ENCODE data around the gene COL18A1. TPM values are rescaled to one million over a fixed set of nuclear protein-coding genes. Genes with fewer than 3 reads are reported as not detected.

COL18A1 gene
- total and polyA plus RNA-seq, 9 of the 15 experiments (the other 6 are each of a cell fraction or from before 2014, with no cell fraction given) = 0.14 to 16.4 (median 2.0) TPM

DNA sequence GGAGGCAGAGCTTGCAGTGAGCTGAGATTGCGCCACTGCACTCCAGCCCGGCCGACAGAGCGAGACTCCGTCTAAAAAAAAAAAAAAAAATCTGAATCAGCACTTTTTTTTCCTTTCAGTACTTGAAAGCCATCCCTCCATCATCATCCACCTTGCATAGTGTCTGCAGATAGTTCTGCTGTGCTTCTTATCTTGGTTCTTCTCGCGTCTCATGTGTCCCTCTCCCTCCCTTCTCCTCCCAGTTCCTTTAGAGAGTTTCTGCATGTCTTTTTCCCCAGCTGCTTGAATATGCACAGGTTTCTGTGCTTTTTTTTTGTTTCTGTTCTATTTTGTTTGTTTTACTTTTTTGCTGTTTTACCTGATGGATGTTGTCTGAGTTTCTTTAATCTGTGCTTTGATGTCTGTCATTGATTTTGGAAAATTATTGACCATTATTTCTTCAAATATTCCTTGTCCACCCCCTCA is 3.9 kb upstream of the COL18A1 start (continued):
- TF ChIP-seq, protein P1, sequence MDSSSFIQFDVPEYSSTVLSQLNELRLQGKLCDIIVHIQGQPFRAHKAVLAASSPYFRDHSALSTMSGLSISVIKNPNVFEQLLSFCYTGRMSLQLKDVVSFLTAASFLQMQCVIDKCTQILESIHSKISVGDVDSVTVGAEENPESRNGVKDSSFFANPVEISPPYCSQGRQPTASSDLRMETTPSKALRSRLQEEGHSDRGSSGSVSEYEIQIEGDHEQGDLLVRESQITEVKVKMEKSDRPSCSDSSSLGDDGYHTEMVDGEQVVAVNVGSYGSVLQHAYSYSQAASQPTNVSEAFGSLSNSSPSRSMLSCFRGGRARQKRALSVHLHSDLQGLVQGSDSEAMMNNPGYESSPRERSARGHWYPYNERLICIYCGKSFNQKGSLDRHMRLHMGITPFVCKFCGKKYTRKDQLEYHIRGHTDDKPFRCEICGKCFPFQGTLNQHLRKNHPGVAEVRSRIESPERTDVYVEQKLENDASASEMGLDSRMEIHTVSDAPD (CRISPR knock-in tag; IDR thresholded peaks at IDR 0.05) = no peak
- TF ChIP-seq TRIM24 (IDR thresholded peaks at IDR 0.05) = peak; percentile 82 to 95
- peak; percentile 96 for TF ChIP-seq C11orf30 (IDR thresholded peaks at IDR 0.05; ENCODE audit: low read depth)
- TF ChIP-seq ARNT (IDR thresholded peaks at IDR 0.05) = peak; percentile 58 to 68; a peak in 1 of 4 replicates
- TF ChIP-seq, protein P2, sequence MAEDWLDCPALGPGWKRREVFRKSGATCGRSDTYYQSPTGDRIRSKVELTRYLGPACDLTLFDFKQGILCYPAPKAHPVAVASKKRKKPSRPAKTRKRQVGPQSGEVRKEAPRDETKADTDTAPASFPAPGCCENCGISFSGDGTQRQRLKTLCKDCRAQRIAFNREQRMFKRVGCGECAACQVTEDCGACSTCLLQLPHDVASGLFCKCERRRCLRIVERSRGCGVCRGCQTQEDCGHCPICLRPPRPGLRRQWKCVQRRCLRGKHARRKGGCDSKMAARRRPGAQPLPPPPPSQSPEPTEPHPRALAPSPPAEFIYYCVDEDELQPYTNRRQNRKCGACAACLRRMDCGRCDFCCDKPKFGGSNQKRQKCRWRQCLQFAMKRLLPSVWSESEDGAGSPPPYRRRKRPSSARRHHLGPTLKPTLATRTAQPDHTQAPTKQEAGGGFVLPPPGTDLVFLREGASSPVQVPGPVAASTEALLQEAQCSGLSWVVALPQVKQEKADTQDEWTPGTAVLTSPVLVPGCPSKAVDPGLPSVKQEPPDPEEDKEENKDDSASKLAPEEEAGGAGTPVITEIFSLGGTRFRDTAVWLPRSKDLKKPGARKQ (CRISPR knock-in tag; IDR thresholded peaks at IDR 0.05) = no peak
- TF ChIP-seq ZNF224 (CRISPR knock-in tag; IDR thresholded peaks at IDR 0.05) = no peak
- TF ChIP-seq, protein P3, sequence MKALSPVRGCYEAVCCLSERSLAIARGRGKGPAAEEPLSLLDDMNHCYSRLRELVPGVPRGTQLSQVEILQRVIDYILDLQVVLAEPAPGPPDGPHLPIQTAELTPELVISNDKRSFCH (CRISPR knock-in tag; IDR thresholded peaks at IDR 0.05) = no peak
- TF ChIP-seq, protein P3 (tag; IDR thresholded peaks at IDR 0.05) = no peak
- TF ChIP-seq LEF1 (IDR thresholded peaks at IDR 0.05) = peak; percentile 75; the same call in 1 of the 2 replicates
- TF ChIP-seq, protein P4, sequence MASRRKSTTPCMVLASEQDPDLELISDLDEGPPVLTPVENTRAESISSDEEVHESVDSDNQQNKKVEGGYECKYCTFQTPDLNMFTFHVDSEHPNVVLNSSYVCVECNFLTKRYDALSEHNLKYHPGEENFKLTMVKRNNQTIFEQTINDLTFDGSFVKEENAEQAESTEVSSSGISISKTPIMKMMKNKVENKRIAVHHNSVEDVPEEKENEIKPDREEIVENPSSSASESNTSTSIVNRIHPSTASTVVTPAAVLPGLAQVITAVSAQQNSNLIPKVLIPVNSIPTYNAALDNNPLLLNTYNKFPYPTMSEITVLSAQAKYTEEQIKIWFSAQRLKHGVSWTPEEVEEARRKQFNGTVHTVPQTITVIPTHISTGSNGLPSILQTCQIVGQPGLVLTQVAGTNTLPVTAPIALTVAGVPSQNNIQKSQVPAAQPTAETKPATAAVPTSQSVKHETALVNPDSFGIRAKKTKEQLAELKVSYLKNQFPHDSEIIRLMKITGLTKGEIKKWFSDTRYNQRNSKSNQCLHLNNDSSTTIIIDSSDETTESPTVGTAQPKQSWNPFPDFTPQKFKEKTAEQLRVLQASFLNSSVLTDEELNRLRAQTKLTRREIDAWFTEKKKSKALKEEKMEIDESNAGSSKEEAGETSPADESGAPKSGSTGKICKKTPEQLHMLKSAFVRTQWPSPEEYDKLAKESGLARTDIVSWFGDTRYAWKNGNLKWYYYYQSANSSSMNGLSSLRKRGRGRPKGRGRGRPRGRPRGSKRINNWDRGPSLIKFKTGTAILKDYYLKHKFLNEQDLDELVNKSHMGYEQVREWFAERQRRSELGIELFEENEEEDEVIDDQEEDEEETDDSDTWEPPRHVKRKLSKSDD (conservative IDR thresholded peaks at IDR 0.05; ENCODE audit: low read length) = no peak
- TF ChIP-seq CCNT2 (IDR thresholded peaks at IDR 0.05; ENCODE audit: borderline replicate concordance, extremely low read depth, insufficient read length, low read depth, low read length) = no peak
- TF ChIP-seq NFE2 (IDR thresholded peaks at IDR 0.05; ENCODE audit: low read depth) = 0 out of 2 replicates have a peak, but pooled peaks have one; percentile 8
- TF ChIP-seq, protein P5, sequence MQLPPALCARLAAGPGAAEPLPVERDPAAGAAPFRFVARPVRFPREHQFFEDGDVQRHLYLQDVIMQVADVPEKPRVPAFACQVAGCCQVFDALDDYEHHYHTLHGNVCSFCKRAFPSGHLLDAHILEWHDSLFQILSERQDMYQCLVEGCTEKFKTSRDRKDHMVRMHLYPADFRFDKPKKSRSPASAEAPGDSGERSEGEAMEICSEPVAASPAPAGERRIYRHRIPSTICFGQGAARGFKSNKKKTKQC (CRISPR knock-in tag; IDR thresholded peaks at IDR 0.05) = no peak
- no peak for TF ChIP-seq CBFB (CRISPR knock-in tag; IDR thresholded peaks at IDR 0.05)
- no peak for TF ChIP-seq MTA1 (IDR thresholded peaks at IDR 0.05; ENCODE audit: borderline replicate concordance)
- TF ChIP-seq KLF6 (CRISPR knock-in tag; IDR thresholded peaks at IDR 0.05; ENCODE audit: borderline replicate concordance) = no peak
- TF ChIP-seq TAF7 (tag; IDR thresholded peaks at IDR 0.05) = no peak
- TF ChIP-seq NONO (IDR thresholded peaks at IDR 0.05; ENCODE audit: low read depth in 2 of 2, low read length in 1 of 2) = no peak
